Measurements from ENCODE around the gene HAT1.

GRCh38 chr2:172021955-172022354 lies 99.7 kb downstream of the HAT1 start:
- TF ChIP-seq CTCF (IDR thresholded peaks at IDR 0.05; ENCODE audit: low read depth, low read length) = no peak
- TF ChIP-seq POLR2A (IDR thresholded peaks at IDR 0.05; ENCODE audit: extremely low read depth, insufficient read length) = no peak
- no peak for TF ChIP-seq MAX (IDR thresholded peaks at IDR 0.05; ENCODE audit: low read depth, low read length)
